ENCODE measurements around the gene AGTR1. TPM values are rescaled to one million over a fixed set of nuclear protein-coding genes. Genes with fewer than 3 reads are reported as not detected.

Gene AGTR1
- total RNA-seq, 8 experiments from 2014 or later = 0.11 to 30.1 (median 0.59) TPM

DNA sequence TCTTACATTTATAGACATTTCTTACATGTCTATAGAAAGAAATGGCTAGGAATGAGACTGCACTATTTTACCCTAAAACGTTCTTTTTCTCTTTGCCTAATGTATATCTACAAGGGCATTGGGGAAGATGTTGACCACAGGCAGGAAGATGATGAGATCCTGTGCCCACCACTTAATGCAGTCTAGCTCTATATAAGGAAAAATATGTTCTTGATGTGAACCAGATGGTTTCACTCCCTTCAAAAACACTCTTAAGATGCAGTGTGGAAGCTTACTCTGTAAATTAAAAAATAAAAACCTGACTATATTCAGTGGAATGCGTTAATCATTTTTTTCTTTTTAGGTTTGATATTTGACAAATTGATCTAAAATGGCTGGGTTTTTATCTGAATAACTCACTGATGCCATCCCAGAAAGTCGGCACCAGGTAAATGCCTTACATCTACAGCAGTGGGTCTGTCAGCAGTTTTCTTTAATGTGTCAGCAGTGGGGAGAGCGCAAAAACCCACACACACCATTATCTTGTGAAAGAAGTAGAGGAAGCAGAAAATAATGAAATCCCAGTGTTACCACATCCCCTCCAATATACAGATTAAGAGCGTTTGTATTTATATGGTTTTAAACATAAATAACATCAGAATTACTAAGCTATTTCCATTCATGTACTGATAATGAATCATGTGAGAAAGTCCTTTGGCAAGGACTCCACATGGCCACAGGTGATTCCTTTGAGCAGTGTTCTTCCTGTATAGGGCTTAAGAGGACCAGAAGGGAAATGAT lies 10.1 kb downstream of the AGTR1 start:
- 10 to 87% (median 77%) methylated on average over 1 to 5 of the region's 5 CpGs for WGBS, 10 experiments
- no peak overlapping the region for H3K4me3 ChIP-seq
- H3K4me1 ChIP-seq (replicated peaks in 1 of 2) = no peaks in the 10 kb centered on the region
- in situ Hi-C loops (cut with MboI; ENCODE audit: low pct_unique_long_range_greater_than_20kb in 2 of 9, low sequenced_read_pairs in 9 of 9, unreplicated experiment in 9 of 9) = loop anchor here in 4 of 9 experiments (25.0 kb wide), 3 partner anchors 230 to 320 kb away; no protein-coding TSS in a partner anchor
- no peak overlapping the region for H3K27ac ChIP-seq
- no peak for ATAC-seq (replicated peaks in 6 of 8)

GRCh38 chr3:148708409-148708808 lies 10.7 kb downstream of the AGTR1 start:
- ATAC-seq (replicated peaks in 6 of 8) = no peak
- Histone ChIP-seq H3K4me3 (no peak overlapping the region), H3K27ac (no peak overlapping the region), H3K4me1 (replicated peaks in 1 of 2) (no peaks in the 10 kb centered on the region)
- in situ Hi-C loops (cut with MboI; ENCODE audit: low pct_unique_long_range_greater_than_20kb in 2 of 9, low sequenced_read_pairs in 9 of 9, unreplicated experiment in 9 of 9) = loop anchor here in 4 of 9 experiments (25.0 kb wide), 3 partner anchors 229 to 321 kb away; no protein-coding TSS in a partner anchor
- 72 to 100% (median 86%) methylated on average over 3 to 5 of the region's 5 CpGs; no CpG with 5 or more reads in 1 of the 10 experiments for WGBS, 10 experiments

GRCh38 chr3:148709560-148710253 lies 12.0 kb downstream of the AGTR1 start:
- Histone ChIP-seq H3K27ac (no peak overlapping the region), H3K4me1 (replicated peaks in 1 of 2) (no peaks in the 10 kb centered on the region), H3K4me3 (no peak overlapping the region)
- ATAC-seq (replicated peaks in 6 of 8) = no peak
- in situ Hi-C loops (cut with MboI; ENCODE audit: low pct_unique_long_range_greater_than_20kb in 2 of 9, low sequenced_read_pairs in 9 of 9, unreplicated experiment in 9 of 9) = loop anchor here in 4 of 9 experiments (25.0 kb wide), 3 partner anchors 228 to 322 kb away; no protein-coding TSS in a partner anchor
- WGBS, 10 experiments = 31 to 100% (median 83%) methylated on average over 1 to 2 of the region's 2 CpGs

DNA sequence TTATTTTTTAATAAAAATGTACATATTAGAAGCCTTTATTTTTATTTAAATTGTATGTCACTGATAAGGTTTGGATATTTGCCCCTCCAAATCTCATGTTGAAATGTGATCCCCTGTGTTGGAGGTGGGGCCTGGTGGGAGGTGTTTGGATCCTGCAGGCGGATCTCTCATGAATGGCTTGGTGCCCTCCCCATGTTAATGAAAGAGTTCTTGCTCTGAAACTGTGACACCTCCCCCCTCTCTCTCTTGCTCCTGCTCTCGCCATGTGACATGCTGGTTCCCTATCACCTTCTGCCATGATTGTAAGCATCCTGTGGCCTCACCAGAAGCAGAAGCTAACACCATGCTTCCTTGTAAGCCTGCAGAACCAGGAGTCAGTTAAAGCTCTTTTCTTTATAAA lies 13.0 kb downstream of the AGTR1 start:
- WGBS, 10 experiments = 92 to 100% (median 100%) methylated on average over 1 to 2 of the region's 2 CpGs; no CpG with 5 or more reads in 4 of the 10 experiments
- Histone ChIP-seq H3K4me3 (no peak overlapping the region), H3K27ac (no peak overlapping the region), H3K4me1 (replicated peaks in 1 of 2) (no peaks in the 10 kb centered on the region)
- ATAC-seq (replicated peaks in 6 of 8) = no peak
- in situ Hi-C loops (cut with MboI; ENCODE audit: low pct_unique_long_range_greater_than_20kb in 2 of 9, low sequenced_read_pairs in 9 of 9, unreplicated experiment in 9 of 9) = loop anchor here in 4 of 9 experiments (25.0 kb wide), 3 partner anchors 227 to 323 kb away; no protein-coding TSS in a partner anchor

- ATAC-seq (replicated peaks in 6 of 8) = no peak
- no peak overlapping the region for H3K27ac ChIP-seq
- WGBS, 10 experiments = 90 to 100% (median 100%) methylated on average over 1 of the region's 1 CpG; no CpG with 5 or more reads in 7 of the 10 experiments
- H3K4me3 ChIP-seq = no peak overlapping the region
- in situ Hi-C loops (cut with MboI; ENCODE audit: low pct_unique_long_range_greater_than_20kb in 2 of 9, low sequenced_read_pairs in 9 of 9, unreplicated experiment in 9 of 9) = loop anchor here in 4 of 9 experiments (25.0 kb wide), 3 partner anchors 225 to 325 kb away; no protein-coding TSS in a partner anchor
- no peaks in the 10 kb centered on the region for H3K4me1 ChIP-seq (replicated peaks in 1 of 2)
These were observed 14.4 kb downstream of the AGTR1 start for GRCh38 chr3:148711981-148712666.

- no peak overlapping the region for H3K27ac ChIP-seq
- no peak for ATAC-seq (replicated peaks in 6 of 8)
- in situ Hi-C loops (cut with MboI; ENCODE audit: low pct_unique_long_range_greater_than_20kb in 2 of 9, low sequenced_read_pairs in 9 of 9, unreplicated experiment in 9 of 9) = loop anchor here in 4 of 9 experiments (25.0 kb wide), 3 partner anchors 223 to 327 kb away; no protein-coding TSS in a partner anchor
- WGBS, 10 experiments = 88 to 100% (median 100%) methylated on average over 1 of the region's 1 CpG; no CpG with 5 or more reads in 6 of the 10 experiments
- H3K4me3 ChIP-seq = no peak overlapping the region
- no peaks in the 10 kb centered on the region for H3K4me1 ChIP-seq (replicated peaks in 1 of 2)
These were observed 16.8 kb downstream of the AGTR1 start for GRCh38 chr3:148714521-148714920.

GRCh38 chr3:148716657-148717056 lies 19.0 kb downstream of the AGTR1 start:
- no peak for ATAC-seq (replicated peaks in 6 of 8)
- no peak overlapping the region for H3K27ac ChIP-seq
- WGBS, 10 experiments = 67 to 100% (median 100%) methylated on average over 1 of the region's 1 CpG; no CpG with 5 or more reads in 2 of the 10 experiments
- no peak overlapping the region for H3K4me3 ChIP-seq
- no peaks in the 10 kb centered on the region for H3K4me1 ChIP-seq (replicated peaks in 1 of 2)
- in situ Hi-C loops (cut with MboI; ENCODE audit: low pct_unique_long_range_greater_than_20kb in 2 of 9, low sequenced_read_pairs in 9 of 9, unreplicated experiment in 9 of 9) = loop anchor here in 4 of 9 experiments (25.0 kb wide), 3 partner anchors 221 to 329 kb away; no protein-coding TSS in a partner anchor

GRCh38 chr3:148717885-148718561 lies 20.3 kb downstream of the AGTR1 start:
- in situ Hi-C loops (cut with MboI; ENCODE audit: low pct_unique_long_range_greater_than_20kb in 2 of 9, low sequenced_read_pairs in 9 of 9, unreplicated experiment in 9 of 9) = loop anchor here in 4 of 9 experiments (25.0 kb wide), 3 partner anchors 219 to 331 kb away; no protein-coding TSS in a partner anchor
- Histone ChIP-seq H3K4me3 (no peak overlapping the region), H3K27ac (no peak overlapping the region), H3K4me1 (replicated peaks in 1 of 2) (no peaks in the 10 kb centered on the region)
- ATAC-seq (replicated peaks in 6 of 8) = peak in 3 of 8 experiments; percentile 21 to 53 (median 34)
- 45 to 100% (median 78%) methylated on average over 1 to 3 of the region's 3 CpGs for WGBS, 10 experiments

GRCh38 chr3:148718982-148719862 lies 21.5 kb downstream of the AGTR1 start:
- 50 to 80% (median 65%) methylated on average over 2 to 7 of the region's 7 CpGs for WGBS, 10 experiments
- Histone ChIP-seq H3K27ac (no peak overlapping the region), H3K4me3 (no peak overlapping the region), H3K4me1 (replicated peaks in 1 of 2) (no peaks in the 10 kb centered on the region)
- ATAC-seq (replicated peaks in 6 of 8) = no peak
- in situ Hi-C loops (cut with MboI; ENCODE audit: low pct_unique_long_range_greater_than_20kb in 2 of 9, low sequenced_read_pairs in 9 of 9, unreplicated experiment in 9 of 9) = loop anchor here in 4 of 9 experiments (25.0 kb wide), 3 partner anchors 218 to 332 kb away; no protein-coding TSS in a partner anchor

GRCh38 chr3:148720873-148721272 lies 23.2 kb downstream of the AGTR1 start:
- Histone ChIP-seq H3K27ac (no peak overlapping the region), H3K4me1 (replicated peaks in 1 of 2) (no peaks in the 10 kb centered on the region), H3K4me3 (no peak overlapping the region)
- WGBS, 10 experiments = 50 to 100% (median 100%) methylated on average over 1 to 2 of the region's 2 CpGs; no CpG with 5 or more reads in 3 of the 10 experiments
- no peak for ATAC-seq (replicated peaks in 6 of 8)
- in situ Hi-C loops (cut with MboI; ENCODE audit: low pct_unique_long_range_greater_than_20kb in 2 of 9, low sequenced_read_pairs in 9 of 9, unreplicated experiment in 9 of 9) = loop anchor here in 4 of 9 experiments (10.0 to 25.0 kb wide), 4 partner anchors 216 to 334 kb away; no protein-coding TSS in a partner anchor

GRCh38 chr3:148723631-148724030 lies 25.9 kb downstream of the AGTR1 start:
- Histone ChIP-seq H3K27ac (no peak overlapping the region), H3K4me3 (no peak overlapping the region), H3K4me1 (replicated peaks in 1 of 2) (no peaks in the 10 kb centered on the region)
- ATAC-seq (replicated peaks in 6 of 8) = peak in 5 of 8 experiments; percentile 59 to 97 (median 87)
- WGBS, 10 experiments = 0 to 90% (median 67%) methylated on average over 1 to 4 of the region's 4 CpGs; no CpG with 5 or more reads in 2 of the 10 experiments
- in situ Hi-C loops (cut with MboI; ENCODE audit: low pct_unique_long_range_greater_than_20kb in 2 of 9, low sequenced_read_pairs in 9 of 9, unreplicated experiment in 9 of 9) = loop anchor here in 4 of 9 experiments (10.0 to 25.0 kb wide), 4 partner anchors 214 to 336 kb away; no protein-coding TSS in a partner anchor

All from motor neuron (in vitro differentiated cells).